Stimulated activated CD4-positive, alpha-beta T cell treated with anti-CD3 and anti-CD28 coated beads, Interleukin-12 subunit alpha, Interleukin-12 subunit beta, amount 100 ng/mL, for 48 hours (primary cell): ENCODE results near the gene ZC3H18.

ENCODE experiments used
- DNase-seq, 3 donors: peaks; one replicate each; pipeline ENCODE4 v3.0.0-alpha.2; 2020; ENCODE audit warnings: low read depth in 2 of 3, low spot score in 1 of 3

ZC3H18 gene

GRCh38 chr16:88569985-88570690 lies at the start of gene ZC3H18:
ZC3H18 (plus strand) TSS chr16:88570403; CDS start chr16:88577124, 6,721 bp downstream.
- peak; percentile 93 to 97 (median 94) for DNase-seq

- DNase-seq, result no peak
These were observed 48.5 kb upstream of the ZC3H18 start for GRCh38 chr16:88521674-88522073.

- DNase-seq, result no peak
These were observed 47.8 kb upstream of the ZC3H18 start for GRCh38 chr16:88522276-88522949.

- no peak for DNase-seq
These were observed 46.7 kb upstream of the ZC3H18 start for GRCh38 chr16:88523309-88524161.

- no peak for DNase-seq
These were observed 45.8 kb upstream of the ZC3H18 start for GRCh38 chr16:88524274-88524972.

- DNase-seq, result no peak
These were observed 45.1 kb upstream of the ZC3H18 start for GRCh38 chr16:88524973-88525662.

GRCh38 chr16:88525663-88525990 lies 44.6 kb upstream of the ZC3H18 start:
- DNase-seq, result no peak

- DNase-seq, result no peak
These were observed 43.9 kb upstream of the ZC3H18 start for GRCh38 chr16:88526008-88526905.

GRCh38 chr16:88526906-88527185 lies 43.4 kb upstream of the ZC3H18 start:
- DNase-seq, result no peak

- peak in 2 of 3 donors; percentile 40 to 42 for DNase-seq
These were observed 42.8 kb upstream of the ZC3H18 start for GRCh38 chr16:88527186-88527936.

- DNase-seq, result no peak
These were observed 42.1 kb upstream of the ZC3H18 start for GRCh38 chr16:88527937-88528743.

GRCh38 chr16:88528902-88529318 lies 41.3 kb upstream of the ZC3H18 start:
- no peak for DNase-seq

GRCh38 chr16:88529596-88529995 lies 40.6 kb upstream of the ZC3H18 start:
- no peak for DNase-seq

- DNase-seq, result no peak
These were observed 39.9 kb upstream of the ZC3H18 start for GRCh38 chr16:88530051-88530857.

GRCh38 chr16:88530858-88531203 lies 39.4 kb upstream of the ZC3H18 start:
- no peak for DNase-seq

- DNase-seq, result no peak
These were observed 38.9 kb upstream of the ZC3H18 start for GRCh38 chr16:88531346-88531745.

- no peak for DNase-seq
These were observed 38.2 kb upstream of the ZC3H18 start for GRCh38 chr16:88531931-88532433.
